ENCODE measurements around the gene FOXG1. TPM values are rescaled to one million over a fixed set of nuclear protein-coding genes. Genes with fewer than 3 reads are reported as not detected.

FOXG1 gene
- total RNA-seq, 3 donors from 2014 or later (not counting 1 experiment from before 2014, with no cell fraction given): not detected

- 7% methylated on average over 16 of the region's 18 CpGs for WGBS (ENCODE audit: insufficient coverage)
- Histone ChIP-seq H3K36me3 (ENCODE audit: control insufficient read depth, insufficient read depth, low read length) (no peaks in the 10 kb centered on the region), H3K4me1 (ENCODE audit: control insufficient read depth, insufficient read depth, low read length) (no peaks in the 10 kb centered on the region), H3K4me3 (ENCODE audit: low read length) (no peak overlapping the region), H3K27ac (ENCODE audit: low read length) (no peak overlapping the region), H3K27me3 (ENCODE audit: control insufficient read depth, insufficient read depth, low read length) (peaks cover 34% of the 10 kb centered on the region), H3K9me3 (ENCODE audit: control insufficient read depth, insufficient read depth, low read length) (peaks cover 23% of the 10 kb centered on the region)
- ATAC-seq: no peak
- Mint-ChIP-seq H3K4me3 (no peak overlapping the region), H3K36me3 (peaks cover 17% of the 10 kb centered on the region), H3K4me1 (no peaks in the 10 kb centered on the region), H3K27me3 (ENCODE audit: low read depth in 2 of 2) (peaks cover 48 to 66% of the 10 kb centered on the region in 2 donors), H3K9me3 (peaks cover 4 to 10% of the 10 kb centered on the region in 2 donors), H3K27ac (no peak overlapping the region)
- no peak for TF ChIP-seq CTCF (IDR thresholded peaks at IDR 0.05)
- intact Hi-C loops (cut with micrococcal nuclease): no loop called here
- no peak for DNase-seq
These were observed 10.2 kb upstream of the FOXG1 start for GRCh38 chr14:28756269-28756883.

GRCh38 chr14:28756884-28757570 is 9.6 kb upstream of the FOXG1 start:
- Mint-ChIP-seq H3K27ac (no peak overlapping the region), H3K4me3 (no peak overlapping the region), H3K4me1 (no peaks in the 10 kb centered on the region), H3K9me3 (peaks cover 6 to 14% of the 10 kb centered on the region in 2 donors), H3K27me3 (ENCODE audit: low read depth in 2 of 2) (peaks cover 55 to 72% of the 10 kb centered on the region in 2 donors), H3K36me3 (peaks cover 23% of the 10 kb centered on the region)
- Histone ChIP-seq H3K27me3 (ENCODE audit: control insufficient read depth, insufficient read depth, low read length) (peaks cover 34% of the 10 kb centered on the region), H3K9me3 (ENCODE audit: control insufficient read depth, insufficient read depth, low read length) (peaks cover 23% of the 10 kb centered on the region), H3K4me1 (ENCODE audit: control insufficient read depth, insufficient read depth, low read length) (no peaks in the 10 kb centered on the region), H3K36me3 (ENCODE audit: control insufficient read depth, insufficient read depth, low read length) (no peaks in the 10 kb centered on the region), H3K4me3 (ENCODE audit: low read length) (no peak overlapping the region), H3K27ac (ENCODE audit: low read length) (no peak overlapping the region)
- intact Hi-C loops (cut with micrococcal nuclease): no loop called here
- DNase-seq: no peak
- 6% methylated on average over 22 of the region's 23 CpGs for WGBS (ENCODE audit: insufficient coverage)
- TF ChIP-seq CTCF (IDR thresholded peaks at IDR 0.05): no peak
- no peak for ATAC-seq

DNA sequence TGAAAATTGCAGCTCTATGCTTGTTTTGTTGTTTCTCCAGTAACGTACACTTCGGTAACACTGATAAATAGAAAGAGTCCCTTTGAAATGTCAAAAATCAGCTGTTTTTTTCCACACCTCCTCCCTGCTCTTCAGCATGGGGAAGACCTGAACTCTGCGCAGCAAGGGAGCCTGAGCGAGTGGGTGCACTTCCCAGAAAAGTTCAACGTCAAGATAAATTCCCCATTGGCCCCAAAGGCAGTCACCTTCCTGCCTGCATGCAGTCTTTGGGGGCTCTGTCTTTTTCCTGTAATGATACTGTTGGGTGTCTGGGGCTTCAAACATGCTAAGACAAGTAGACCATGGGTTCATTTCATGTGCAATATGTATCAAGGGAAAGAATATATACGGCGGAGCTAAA is 8.8 kb upstream of the FOXG1 start:
- H3K4me1 Mint-ChIP-seq: no peaks in the 10 kb centered on the region
- no peak overlapping the region for H3K27ac Mint-ChIP-seq
- Histone ChIP-seq H3K27me3 (ENCODE audit: control insufficient read depth, insufficient read depth, low read length) (peaks cover 38% of the 10 kb centered on the region), H3K27ac (ENCODE audit: low read length) (no peak overlapping the region), H3K36me3 (ENCODE audit: control insufficient read depth, insufficient read depth, low read length) (no peaks in the 10 kb centered on the region), H3K4me1 (ENCODE audit: control insufficient read depth, insufficient read depth, low read length) (no peaks in the 10 kb centered on the region), H3K4me3 (ENCODE audit: low read length) (no peak overlapping the region), H3K9me3 (ENCODE audit: control insufficient read depth, insufficient read depth, low read length) (peaks cover 25% of the 10 kb centered on the region)
- H3K36me3 Mint-ChIP-seq: peaks cover 29% of the 10 kb centered on the region
- TF ChIP-seq CTCF (IDR thresholded peaks at IDR 0.05): no peak
- intact Hi-C loops (cut with micrococcal nuclease): no loop called here
- no peak overlapping the region for H3K4me3 Mint-ChIP-seq
- ATAC-seq (no peak), DNase-seq (no peak)
- peaks cover 61 to 80% of the 10 kb centered on the region in 2 donors for H3K27me3 Mint-ChIP-seq (ENCODE audit: low read depth in 2 of 2)
- H3K9me3 Mint-ChIP-seq: peaks cover 6 to 14% of the 10 kb centered on the region in 2 donors
- 14% methylated on average over 7 of the region's 7 CpGs for WGBS (ENCODE audit: insufficient coverage)

Data from natural killer cell (primary cell).